GM23338 (cell line): Measurements from ENCODE around the gene RNASEH2C. TPM values are rescaled to one million over a fixed set of nuclear protein-coding genes. Genes with fewer than 3 reads are reported as not detected.

Experiments used
- ATAC-seq: fragments of 200-7000 bp; cut with Tn5 transposase; 3 replicates; pipeline ENCODE4 v1.9.1; 2020
- DNase-seq: peaks from one replicate; pipeline ENCODE4 v3.0.0-alpha.2; 2015; ENCODE audit warnings: low spot score
- H2AFZ ChIP-seq: fragments of 200-600 bp; sonication (generic); 2 replicates; pipeline ENCODE4 v1.8.0; 2016; ENCODE audit warnings: antibody characterized with exemption, mild to moderate bottlenecking, moderate library complexity
- H3F3A ChIP-seq: fragments of 200-600 bp; sonication (generic); replicated peaks from 2 replicates; pipeline ENCODE4 v1.8.0; 2017; ENCODE audit warnings: antibody characterized with exemption, mixed run types, low read depth
- H3K27ac ChIP-seq: fragments of 200-600 bp; sonication (generic); 2 replicates; pipeline ENCODE4 v1.6.1; 2016; ENCODE audit warnings: low read depth
- H3K27me3 ChIP-seq: fragments of 200-600 bp; sonication (generic); 2 replicates; pipeline ENCODE4 v1.8.0; 2016; ENCODE audit warnings: mild to moderate bottlenecking, mixed run types, moderate library complexity; ENCODE audit not compliant: insufficient read depth
- H3K36me3 ChIP-seq: fragments of 200-600 bp; sonication (generic); 2 replicates; pipeline ENCODE4 v1.8.0; 2016; ENCODE audit warnings: mild to moderate bottlenecking; ENCODE audit not compliant: insufficient read depth
- H3K4me1 ChIP-seq: fragments of 200-600 bp; sonication (generic); 2 replicates; pipeline ENCODE4 v1.8.0; 2016; ENCODE audit warnings: mild to moderate bottlenecking, moderate library complexity; ENCODE audit not compliant: insufficient read depth
- H3K4me2 ChIP-seq: fragments of 200-600 bp; sonication (generic); 2 replicates; pipeline ENCODE4 v1.7.1; 2017; ENCODE audit warnings: mixed run types
- H3K4me3 ChIP-seq: fragments of 200-600 bp; sonication (generic); 2 replicates; pipeline ENCODE4 v1.6.1; 2016; ENCODE audit warnings: mixed run types
- H3K79me2 ChIP-seq: fragments of 200-600 bp; sonication (generic); replicated peaks from 2 replicates; pipeline ENCODE4 v1.8.0; 2017; ENCODE audit warnings: mild to moderate bottlenecking; ENCODE audit not compliant: insufficient read depth
- H3K9me2 ChIP-seq: fragments of 200-600 bp; sonication (generic); 2 replicates; pipeline ENCODE4 v1.8.0; 2017; ENCODE audit not compliant: insufficient read depth
- H4K20me1 ChIP-seq: fragments of 200-600 bp; sonication (generic); replicated peaks from 2 replicates; pipeline ENCODE4 v1.8.0; 2017; ENCODE audit warnings: mild to moderate bottlenecking; ENCODE audit not compliant: insufficient read depth
- H3K27ac Mint-ChIP-seq: 2 replicates; pipeline ENCODE4 v1.8.0; 2020; ENCODE audit warnings: inconsistent platforms, mild to moderate bottlenecking, moderate library complexity, mixed read lengths
- H3K27me3 Mint-ChIP-seq: 3 replicates; pipeline ENCODE4 v1.8.0; 2022; ENCODE audit warnings: low read depth, mild to moderate bottlenecking, moderate library complexity, mixed read lengths, inconsistent platforms; ENCODE audit not compliant: insufficient read depth, poor library complexity
- H3K36me3 Mint-ChIP-seq: 3 replicates; pipeline ENCODE4 v1.8.0; 2021; ENCODE audit warnings: low read depth, mild to moderate bottlenecking, inconsistent platforms, moderate library complexity, mixed read lengths
- H3K4me1 Mint-ChIP-seq: 3 replicates; pipeline ENCODE4 v1.8.0; 2020; ENCODE audit warnings: mild to moderate bottlenecking, inconsistent platforms, mixed read lengths
- H3K4me3 Mint-ChIP-seq: 3 replicates; pipeline ENCODE4 v1.8.0; 2021; ENCODE audit warnings: moderate library complexity, mild to moderate bottlenecking, inconsistent platforms, mixed read lengths
- H3K9me3 Mint-ChIP-seq: 3 replicates; pipeline ENCODE4 v1.8.0; 2020; ENCODE audit warnings: moderate library complexity, mild to moderate bottlenecking, inconsistent platforms, mixed read lengths
- CREB1 ChIP-seq: fragments of 250-450 bp; sonication (Bioruptor Pico); IDR thresholded peaks from 2 replicates; pipeline ENCODE4 v1.5.0; 2020; ENCODE audit warnings: low read depth, mild to moderate bottlenecking, moderate library complexity
- EZH2 ChIP-seq: fragments of 200-600 bp; sonication (generic); IDR thresholded peaks from one replicate; pipeline ENCODE4 v1.8.0; 2017; ENCODE audit warnings: antibody characterized with exemption, mild to moderate bottlenecking, low read depth; ENCODE audit not compliant: unreplicated experiment
- EZH2phosphoT487 ChIP-seq: fragments of 200-600 bp; sonication (generic); IDR thresholded peaks from one replicate; pipeline ENCODE4 v1.8.1; 2018; ENCODE audit warnings: antibody characterized with exemption; ENCODE audit not compliant: unreplicated experiment
- JUNB ChIP-seq: IDR thresholded peaks from one replicate; pipeline ENCODE4 v1.6.1; 2016; ENCODE audit warnings: antibody characterized with exemption; ENCODE audit not compliant: unreplicated experiment
- NANOG ChIP-seq: IDR thresholded peaks from 2 replicates; pipeline ENCODE4 v1.6.1; 2016; ENCODE audit warnings: antibody characterized with exemption, borderline replicate concordance
- POLR2AphosphoS5 ChIP-seq: IDR thresholded peaks from 2 replicates; pipeline ENCODE4 v1.6.1; 2016; ENCODE audit warnings: antibody characterized with exemption, low read depth
- STAT1 ChIP-seq: IDR thresholded peaks from one replicate; pipeline ENCODE4 v1.6.1; 2016; ENCODE audit warnings: antibody characterized with exemption; ENCODE audit not compliant: unreplicated experiment
- ZNF114 ChIP-seq: fragments of 250-450 bp; sonication (Bioruptor Pico); IDR thresholded peaks from 2 replicates; pipeline ENCODE4 v1.5.0; 2020; ENCODE audit warnings: mild to moderate bottlenecking, moderate library complexity
- ZNF331 ChIP-seq: fragments of 250-450 bp; sonication (Bioruptor Pico); IDR thresholded peaks from 2 replicates; pipeline ENCODE4 v1.5.0; 2020; ENCODE audit warnings: low read depth, mild to moderate bottlenecking, moderate library complexity
- ZNF462 ChIP-seq: fragments of 250-450 bp; sonication (Bioruptor Pico); IDR thresholded peaks from 2 replicates; pipeline ENCODE4 v1.5.0; 2020; ENCODE audit warnings: mild to moderate bottlenecking, moderate library complexity
- polyA plus RNA-seq: library from polyadenylated mRNA; unstranded; fragments of >200 nt; fragmentation: Nextera tagmentation; extraction: Ambion mirVana; gene quantifications from 2 replicates; pipeline ENCODE4 v1.2.1, GENCODE V29; 2016
- total RNA-seq: library from RNA; depleted of rRNA; stranded (reverse); fragments of >200 nt; shearing (Covaris generic); gene quantifications from 2 replicates; pipeline ENCODE4 v1.2.3, GENCODE V29; 2014
- TF ChIP-seq, protein P1 (sequence below): IDR thresholded peaks from one replicate; pipeline ENCODE4 v1.6.1; 2018; ENCODE audit warnings: antibody characterized with exemption; ENCODE audit not compliant: unreplicated experiment
- TF ChIP-seq, protein P2 (sequence below): IDR thresholded peaks from 2 replicates; pipeline ENCODE4 v1.6.1; 2016; ENCODE audit warnings: antibody characterized with exemption
- TF ChIP-seq, protein P3 (sequence below), 2 experiments: fragments of 200-600 bp in 1 of 2; sonication (generic) in 1 of 2; conservative IDR thresholded peaks; 2 replicates each; pipeline versions ENCODE4 v1.5.1 to v1.6.1; 2016 to 2017; ENCODE audit warnings: antibody characterized with exemption in 2 of 2, low read depth in 2 of 2, mild to moderate bottlenecking in 2 of 2, moderate library complexity in 1 of 2

The RNASEH2C gene
- total and polyA plus RNA-seq, 2 experiments from 2014 or later: 37.8 to 73.2 TPM

DNA sequence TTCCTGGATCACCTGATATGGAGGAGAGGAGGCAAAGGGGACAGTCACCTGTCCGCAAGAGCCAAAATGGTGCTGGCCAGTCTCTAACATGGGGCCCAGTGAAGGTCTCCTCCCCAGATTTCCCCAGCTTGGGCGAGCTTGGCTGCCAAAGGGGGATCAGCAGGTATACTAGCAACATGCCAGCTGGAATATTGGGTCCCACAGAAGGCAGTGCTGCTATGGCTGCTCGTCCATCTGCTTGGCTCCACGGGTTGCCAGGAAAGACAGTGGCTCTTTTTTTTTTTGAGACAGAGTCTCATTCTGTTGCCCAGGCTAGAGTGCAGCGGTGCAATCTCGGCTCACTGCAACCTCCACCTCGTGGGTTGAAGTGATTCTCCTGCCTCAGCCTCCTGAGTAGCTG, 21.3 kb downstream of the RNASEH2C start:
- Histone ChIP-seq H2AFZ (no peak overlapping the region), H3K4me2 (no peak overlapping the region), H4K20me1 (no peaks in the 10 kb centered on the region), H3F3A (no peaks in the 10 kb centered on the region), H3K27me3 (no peaks in the 10 kb centered on the region), H3K4me1 (no peaks in the 10 kb centered on the region), H3K4me3 (no peak overlapping the region), H3K36me3 (no peaks in the 10 kb centered on the region), H3K79me2 (no peaks in the 10 kb centered on the region), H3K27ac (no peak overlapping the region), H3K9me2 (no peaks in the 10 kb centered on the region; the same call in 1 of the 2 replicates)
- H3K9me3 Mint-ChIP-seq: peaks cover 12% of the 10 kb centered on the region
- H3K4me3 Mint-ChIP-seq: no peak overlapping the region
- no peaks in the 10 kb centered on the region for H3K36me3 Mint-ChIP-seq
- DNase-seq (no peak), ATAC-seq (no peak)
- TF ChIP-seq CREB1 (CRISPR knock-in tag) (no peak), ZNF462 (no peak), ZNF114 (CRISPR knock-in tag) (no peak), STAT1 (no peak), ZNF331 (no peak), EZH2phosphoT487 (no peak), POLR2AphosphoS5 (no peak), NANOG (no peak), EZH2 (no peak), JUNB (no peak)
- TF ChIP-seq, protein P1, sequence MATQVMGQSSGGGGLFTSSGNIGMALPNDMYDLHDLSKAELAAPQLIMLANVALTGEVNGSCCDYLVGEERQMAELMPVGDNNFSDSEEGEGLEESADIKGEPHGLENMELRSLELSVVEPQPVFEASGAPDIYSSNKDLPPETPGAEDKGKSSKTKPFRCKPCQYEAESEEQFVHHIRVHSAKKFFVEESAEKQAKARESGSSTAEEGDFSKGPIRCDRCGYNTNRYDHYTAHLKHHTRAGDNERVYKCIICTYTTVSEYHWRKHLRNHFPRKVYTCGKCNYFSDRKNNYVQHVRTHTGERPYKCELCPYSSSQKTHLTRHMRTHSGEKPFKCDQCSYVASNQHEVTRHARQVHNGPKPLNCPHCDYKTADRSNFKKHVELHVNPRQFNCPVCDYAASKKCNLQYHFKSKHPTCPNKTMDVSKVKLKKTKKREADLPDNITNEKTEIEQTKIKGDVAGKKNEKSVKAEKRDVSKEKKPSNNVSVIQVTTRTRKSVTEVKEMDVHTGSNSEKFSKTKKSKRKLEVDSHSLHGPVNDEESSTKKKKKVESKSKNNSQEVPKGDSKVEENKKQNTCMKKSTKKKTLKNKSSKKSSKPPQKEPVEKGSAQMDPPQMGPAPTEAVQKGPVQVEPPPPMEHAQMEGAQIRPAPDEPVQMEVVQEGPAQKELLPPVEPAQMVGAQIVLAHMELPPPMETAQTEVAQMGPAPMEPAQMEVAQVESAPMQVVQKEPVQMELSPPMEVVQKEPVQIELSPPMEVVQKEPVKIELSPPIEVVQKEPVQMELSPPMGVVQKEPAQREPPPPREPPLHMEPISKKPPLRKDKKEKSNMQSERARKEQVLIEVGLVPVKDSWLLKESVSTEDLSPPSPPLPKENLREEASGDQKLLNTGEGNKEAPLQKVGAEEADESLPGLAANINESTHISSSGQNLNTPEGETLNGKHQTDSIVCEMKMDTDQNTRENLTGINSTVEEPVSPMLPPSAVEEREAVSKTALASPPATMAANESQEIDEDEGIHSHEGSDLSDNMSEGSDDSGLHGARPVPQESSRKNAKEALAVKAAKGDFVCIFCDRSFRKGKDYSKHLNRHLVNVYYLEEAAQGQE: no peak
- TF ChIP-seq, protein P2, sequence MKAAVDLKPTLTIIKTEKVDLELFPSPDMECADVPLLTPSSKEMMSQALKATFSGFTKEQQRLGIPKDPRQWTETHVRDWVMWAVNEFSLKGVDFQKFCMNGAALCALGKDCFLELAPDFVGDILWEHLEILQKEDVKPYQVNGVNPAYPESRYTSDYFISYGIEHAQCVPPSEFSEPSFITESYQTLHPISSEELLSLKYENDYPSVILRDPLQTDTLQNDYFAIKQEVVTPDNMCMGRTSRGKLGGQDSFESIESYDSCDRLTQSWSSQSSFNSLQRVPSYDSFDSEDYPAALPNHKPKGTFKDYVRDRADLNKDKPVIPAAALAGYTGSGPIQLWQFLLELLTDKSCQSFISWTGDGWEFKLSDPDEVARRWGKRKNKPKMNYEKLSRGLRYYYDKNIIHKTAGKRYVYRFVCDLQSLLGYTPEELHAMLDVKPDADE: no peak
- TF ChIP-seq, protein P3, sequence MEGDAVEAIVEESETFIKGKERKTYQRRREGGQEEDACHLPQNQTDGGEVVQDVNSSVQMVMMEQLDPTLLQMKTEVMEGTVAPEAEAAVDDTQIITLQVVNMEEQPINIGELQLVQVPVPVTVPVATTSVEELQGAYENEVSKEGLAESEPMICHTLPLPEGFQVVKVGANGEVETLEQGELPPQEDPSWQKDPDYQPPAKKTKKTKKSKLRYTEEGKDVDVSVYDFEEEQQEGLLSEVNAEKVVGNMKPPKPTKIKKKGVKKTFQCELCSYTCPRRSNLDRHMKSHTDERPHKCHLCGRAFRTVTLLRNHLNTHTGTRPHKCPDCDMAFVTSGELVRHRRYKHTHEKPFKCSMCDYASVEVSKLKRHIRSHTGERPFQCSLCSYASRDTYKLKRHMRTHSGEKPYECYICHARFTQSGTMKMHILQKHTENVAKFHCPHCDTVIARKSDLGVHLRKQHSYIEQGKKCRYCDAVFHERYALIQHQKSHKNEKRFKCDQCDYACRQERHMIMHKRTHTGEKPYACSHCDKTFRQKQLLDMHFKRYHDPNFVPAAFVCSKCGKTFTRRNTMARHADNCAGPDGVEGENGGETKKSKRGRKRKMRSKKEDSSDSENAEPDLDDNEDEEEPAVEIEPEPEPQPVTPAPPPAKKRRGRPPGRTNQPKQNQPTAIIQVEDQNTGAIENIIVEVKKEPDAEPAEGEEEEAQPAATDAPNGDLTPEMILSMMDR (conservative IDR thresholded peaks at IDR 0.05; ENCODE audit: low read depth in 2 of 2): no peak
- H3K4me1 Mint-ChIP-seq: no peaks in the 10 kb centered on the region
- H3K27me3 Mint-ChIP-seq: peaks cover 6% of the 10 kb centered on the region
- H3K27ac Mint-ChIP-seq: no peak overlapping the region
